Stimulated activated CD4-positive, alpha-beta T cell treated with anti-CD3 and anti-CD28 coated beads, Interleukin-4, amount 100 ng/mL, for 48 hours (primary cell): ENCODE results near the gene CENPU.
"Not testable (repeated sequence)": the region's sequence is repeated elsewhere in the genome, so short reads cannot be mapped to it uniquely, and the experiment has no call there.

ENCODE experiments used
- DNase-seq, 2 donors: peaks; one replicate each; pipeline ENCODE4 v3.0.0-alpha.2; 2020; ENCODE audit warnings: low read depth in 2 of 2

Gene CENPU

GRCh38 chr4:184751585-184751956 is 17.7 kb upstream of the CENPU start:
- no peak for DNase-seq

- no peak for DNase-seq
These were observed 17.2 kb upstream of the CENPU start for GRCh38 chr4:184750926-184751584.

- no peak for DNase-seq
These were observed 14.4 kb upstream of the CENPU start for GRCh38 chr4:184748251-184748652.

GRCh38 chr4:184747034-184747830 is 13.3 kb upstream of the CENPU start:
- DNase-seq: no peak

GRCh38 chr4:184745831-184746795 is 12.2 kb upstream of the CENPU start:
- DNase-seq: peak; percentile 61 to 64

- no peak for DNase-seq
These were observed 10.3 kb upstream of the CENPU start for GRCh38 chr4:184744236-184744635.

GRCh38 chr4:184743650-184744049 is 9.8 kb upstream of the CENPU start:
- no peak for DNase-seq

GRCh38 chr4:184741651-184742050 is 7.8 kb upstream of the CENPU start:
- not testable (repeated sequence) for DNase-seq

GRCh38 chr4:184740980-184741391 is 7.1 kb upstream of the CENPU start:
- no peak for DNase-seq

- not testable (repeated sequence) for DNase-seq
These were observed 5.7 kb upstream of the CENPU start for GRCh38 chr4:184739575-184739974.

- DNase-seq: no peak
These were observed 862 bp upstream of the CENPU start for GRCh38 chr4:184734758-184735157.

- DNase-seq: no peak
These were observed 1.8 kb downstream of the CENPU start for GRCh38 chr4:184732126-184732525.

- no peak for DNase-seq
These were observed 2.8 kb downstream of the CENPU start for GRCh38 chr4:184731056-184731455.

- no peak for DNase-seq
These were observed 4.0 kb downstream of the CENPU start for GRCh38 chr4:184729946-184730345.

- no peak for DNase-seq
These were observed 5.0 kb downstream of the CENPU start for GRCh38 chr4:184728858-184729257.

GRCh38 chr4:184727430-184727829 is 6.5 kb downstream of the CENPU start:
- DNase-seq: no peak

GRCh38 chr4:184722798-184723197 is 11.1 kb downstream of the CENPU start:
- no peak for DNase-seq

GRCh38 chr4:184721254-184721653 is 12.6 kb downstream of the CENPU start:
- no peak for DNase-seq

GRCh38 chr4:184719407-184719806 is 14.5 kb downstream of the CENPU start:
- DNase-seq: no peak

GRCh38 chr4:184715526-184715925 is 18.4 kb downstream of the CENPU start:
- no peak for DNase-seq

GRCh38 chr4:184713887-184714286 is 20.0 kb downstream of the CENPU start:
- no peak for DNase-seq

GRCh38 chr4:184712322-184712721 is 21.6 kb downstream of the CENPU start:
- no peak for DNase-seq
